ENCODE measurements around the gene NEU3. TPM values are rescaled to one million over a fixed set of nuclear protein-coding genes. Genes with fewer than 3 reads are reported as not detected.
"Not testable (repeated sequence)": the region's sequence is repeated elsewhere in the genome, so short reads cannot be mapped to it uniquely, and the experiment has no call there.

The NEU3 gene
- polyA plus RNA-seq (2012; ENCODE audit: insufficient read depth, insufficient read length), result 34.1 TPM

- H3K4me3 ChIP-seq (ENCODE audit: low read length), result peak within 1 kb of the TSS; percentile 92
- DNase-seq (ENCODE audit: low read depth, low spot score), result peak; percentile 86
These were observed at the start of gene NEU3 for GRCh38 chr11:74988541-74989259. Gene NEU3 (plus strand): TSS chr11:74988933. CDS start chr11:74989061, 128 bp downstream.

DNA sequence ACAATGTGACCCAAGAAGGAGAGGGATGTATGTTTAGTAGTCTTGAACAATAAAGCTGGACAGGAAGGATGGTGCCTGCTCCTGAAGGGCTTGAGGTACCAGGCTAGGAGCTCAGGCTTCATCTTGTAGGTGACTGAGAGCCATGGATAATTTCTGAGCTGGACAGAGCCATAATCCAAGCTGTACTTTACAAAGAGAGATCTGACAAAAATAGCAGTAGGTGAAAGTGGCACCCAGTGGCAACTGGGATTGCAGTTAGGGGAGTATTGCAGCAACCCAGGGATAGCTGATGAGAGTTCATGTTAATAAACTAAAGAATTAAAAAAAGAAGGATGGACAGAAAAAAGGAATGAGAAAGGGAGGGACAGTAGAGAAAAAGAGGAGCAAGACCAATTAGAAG, 47.2 kb upstream of the NEU3 start:
- no peak for DNase-seq (ENCODE audit: low read depth, low spot score)
- no peak overlapping the region for H3K4me3 ChIP-seq (ENCODE audit: low read length)

DNA sequence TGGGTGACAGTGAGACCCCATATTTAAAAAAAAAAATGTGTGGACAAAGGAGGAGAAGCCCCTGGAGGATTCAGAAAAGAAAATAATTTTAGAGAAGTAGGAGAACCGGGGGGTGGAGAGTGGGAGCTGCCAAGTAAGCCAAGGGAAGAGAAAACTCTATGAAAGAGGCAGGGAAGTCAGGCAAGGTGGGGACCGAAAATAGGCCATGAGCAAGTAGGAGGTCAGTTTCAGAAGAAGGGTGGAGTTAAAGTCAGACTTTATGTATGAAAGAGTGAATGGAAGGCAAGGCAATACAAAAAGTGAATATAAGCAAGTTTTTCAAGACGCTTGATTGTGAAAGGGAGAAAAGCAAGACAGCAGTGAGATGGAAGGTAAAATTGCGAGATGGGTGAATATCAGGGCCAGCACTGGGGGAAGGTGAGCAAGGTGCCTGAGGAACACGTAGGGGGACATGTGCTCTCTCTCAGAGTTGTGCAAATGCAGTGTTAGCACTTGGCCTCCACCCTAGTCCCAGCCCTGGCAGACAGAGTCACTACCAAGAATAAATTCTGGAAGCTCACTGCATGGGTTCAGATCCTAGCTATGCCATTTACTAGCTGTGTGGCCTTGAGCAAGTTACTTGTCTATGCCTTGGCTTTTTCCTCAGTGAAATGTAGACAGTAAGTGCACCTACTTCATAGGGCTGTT, 46.5 kb upstream of the NEU3 start:
- no peak for DNase-seq (ENCODE audit: low read depth, low spot score)
- no peak overlapping the region for H3K4me3 ChIP-seq (ENCODE audit: low read length)

- peak overlapping the region; percentile 98 for H3K4me3 ChIP-seq (ENCODE audit: low read length)
- peak; percentile 14 for DNase-seq (ENCODE audit: low read depth, low spot score)
These were observed 40.2 kb upstream of the NEU3 start for GRCh38 chr11:74948546-74948897.

DNA sequence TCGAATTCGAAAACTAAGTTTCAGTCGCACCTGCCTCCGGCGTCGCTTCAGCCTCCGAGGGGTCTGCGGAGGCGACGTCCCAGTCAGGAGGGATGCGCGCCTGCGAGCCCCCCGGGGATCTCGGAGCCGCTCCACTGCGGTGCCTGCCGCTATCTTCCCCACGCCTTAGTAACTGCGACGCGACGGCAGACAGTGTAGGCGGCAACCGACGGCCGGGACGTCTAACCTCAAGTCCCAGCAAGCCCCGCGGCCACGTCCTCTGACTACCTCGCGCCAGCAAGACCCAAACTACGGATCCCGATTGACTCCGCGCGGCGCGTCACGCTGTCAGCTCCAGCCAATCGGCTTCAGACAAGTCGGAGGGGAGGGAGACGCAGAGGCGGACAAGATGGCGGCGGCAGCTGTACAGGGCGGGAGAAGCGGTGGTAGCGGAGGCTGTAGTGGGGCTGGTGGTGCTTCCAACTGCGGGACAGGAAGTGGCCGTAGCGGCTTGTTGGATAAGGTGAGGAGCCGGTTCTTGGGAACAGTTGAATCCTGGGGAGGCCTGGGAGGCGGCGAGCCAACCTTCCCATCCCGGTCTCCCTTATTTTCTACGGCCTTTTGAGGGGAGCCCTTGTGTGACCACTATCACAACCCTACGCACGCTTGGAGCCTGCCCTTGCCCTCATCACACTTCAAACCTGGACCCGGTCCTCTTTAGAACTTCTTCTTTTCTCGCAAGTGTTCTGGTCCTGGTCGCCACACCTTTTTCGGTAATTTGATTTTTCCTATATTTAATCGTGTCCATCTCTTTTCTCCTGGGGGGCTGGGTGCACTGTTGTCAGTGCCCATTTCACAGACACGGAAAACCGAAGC, 39.6 kb upstream of the NEU3 start, which contains the start of the genes SPCS2 and XRRA1:
Gene SPCS2, plus strand, starts transcription at position 369 of the 855 bp plus-strand sequence. Its CDS starts 20 bp downstream, at position 389.
Gene XRRA1, minus strand, starts transcription at position 194 of the 855 bp plus-strand sequence. CDS start 8,213 bp downstream, outside the sequence.
- peak within 1 kb of the TSS; percentile 98 for H3K4me3 ChIP-seq (ENCODE audit: low read length)
- DNase-seq (ENCODE audit: low read depth, low spot score), result peak; percentile 98

GRCh38 chr11:74949753-74950137, 39.0 kb upstream of the NEU3 start:
- peak overlapping the region; percentile 98 for H3K4me3 ChIP-seq (ENCODE audit: low read length)
- no peak for DNase-seq (ENCODE audit: low read depth, low spot score)

DNA sequence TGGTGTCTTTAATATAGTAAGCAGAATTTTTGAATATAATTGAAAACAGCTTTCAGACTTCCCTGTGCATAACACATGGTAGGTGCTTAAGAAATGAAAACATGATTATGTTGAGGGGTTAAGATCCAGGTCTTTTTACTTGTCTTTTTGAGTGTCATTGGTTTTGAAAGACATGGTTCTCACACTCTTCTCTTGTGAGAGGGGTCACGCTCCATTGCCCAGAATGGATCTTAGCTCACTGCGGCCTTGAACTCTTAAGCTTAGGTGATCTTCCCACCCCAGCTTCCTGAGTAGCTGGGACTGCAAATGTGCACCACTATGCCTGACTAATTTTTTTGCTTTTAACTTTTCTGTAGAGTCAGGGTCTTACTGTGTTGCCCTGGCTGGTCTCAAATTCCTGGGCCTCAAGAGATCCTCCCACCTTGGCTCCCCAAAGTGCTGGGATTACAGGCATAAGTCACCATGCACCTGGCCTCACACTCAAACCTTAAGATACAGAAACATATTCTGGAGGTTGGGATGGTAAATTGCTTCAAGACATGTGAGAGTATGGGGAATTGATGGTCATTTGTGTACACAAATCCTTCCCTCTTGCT, 38.3 kb upstream of the NEU3 start:
- peak overlapping the region; percentile 98 for H3K4me3 ChIP-seq (ENCODE audit: low read length)
- no peak for DNase-seq (ENCODE audit: low read depth, low spot score)

- H3K4me3 ChIP-seq (ENCODE audit: low read length), result no peak overlapping the region
- DNase-seq (ENCODE audit: low read depth, low spot score), result no peak
These were observed 37.5 kb upstream of the NEU3 start for GRCh38 chr11:74951226-74951625.

- H3K4me3 ChIP-seq (ENCODE audit: low read length), result no peak overlapping the region
- DNase-seq (ENCODE audit: low read depth, low spot score), result no peak
These were observed 36.0 kb upstream of the NEU3 start for GRCh38 chr11:74952752-74953151.

- H3K4me3 ChIP-seq (ENCODE audit: low read length), result no peak overlapping the region
- DNase-seq (ENCODE audit: low read depth, low spot score), result no peak
These were observed 35.3 kb upstream of the NEU3 start for GRCh38 chr11:74953451-74953850.

DNA sequence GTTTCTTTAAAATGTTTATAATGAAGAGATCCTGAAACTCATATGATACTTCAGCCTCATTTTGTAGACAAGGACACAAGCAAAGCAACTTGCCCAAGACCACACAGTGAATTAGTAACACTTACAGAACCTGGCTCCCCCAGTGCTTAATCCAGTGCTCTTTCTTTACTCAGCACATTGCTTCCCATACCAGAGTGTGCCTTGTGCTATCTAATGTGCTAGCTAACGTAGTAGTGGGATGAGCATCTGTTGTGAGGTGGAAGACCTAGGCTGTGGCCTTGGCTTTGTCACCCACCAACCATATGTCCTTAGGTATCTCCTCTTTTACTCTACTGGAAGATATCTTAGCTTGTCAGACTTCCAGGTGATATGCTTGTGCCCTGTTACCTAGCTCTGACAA, 34.5 kb upstream of the NEU3 start:
- no peak overlapping the region for H3K4me3 ChIP-seq (ENCODE audit: low read length)
- no peak for DNase-seq (ENCODE audit: low read depth, low spot score)

- DNase-seq (ENCODE audit: low read depth, low spot score), result no peak
- no peak overlapping the region for H3K4me3 ChIP-seq (ENCODE audit: low read length)
These were observed 32.2 kb upstream of the NEU3 start for GRCh38 chr11:74956397-74957015.

DNA sequence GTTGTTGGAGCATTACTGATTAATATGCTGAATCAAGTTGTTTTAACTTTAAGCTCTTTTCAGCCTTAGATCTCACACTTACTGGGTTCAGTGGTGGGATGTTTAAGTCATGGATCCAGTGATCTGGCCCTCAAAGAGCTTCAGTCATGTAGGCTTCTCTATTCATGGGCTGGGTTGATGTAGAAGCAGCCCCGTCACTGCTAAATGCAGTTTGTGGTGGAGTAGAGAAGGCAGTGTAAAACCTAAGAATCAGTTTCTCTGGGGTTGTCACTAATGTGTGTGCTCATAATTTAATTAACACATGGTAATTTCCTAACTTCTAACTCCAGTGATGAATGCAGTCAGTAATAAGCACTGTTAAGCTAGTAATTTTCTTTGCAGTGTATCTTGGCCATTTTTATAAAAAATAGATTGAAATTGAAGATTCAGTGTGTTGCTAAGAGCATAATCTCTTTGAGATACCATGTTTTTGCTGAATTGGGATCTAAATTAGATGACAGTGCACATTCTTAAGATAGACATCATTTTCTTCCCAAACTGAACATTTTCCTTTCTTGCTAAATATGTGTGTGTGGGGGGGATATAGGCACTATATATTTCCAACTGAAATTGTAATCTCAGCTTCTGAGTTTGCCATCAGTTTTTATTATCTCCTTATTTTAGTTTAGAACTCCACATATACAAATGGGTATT, 30.6 kb upstream of the NEU3 start:
- no peak for DNase-seq (ENCODE audit: low read depth, low spot score)
- no peak overlapping the region for H3K4me3 ChIP-seq (ENCODE audit: low read length)

GRCh38 chr11:74960128-74960527, 28.6 kb upstream of the NEU3 start:
- DNase-seq (ENCODE audit: low read depth, low spot score); H3K4me3 ChIP-seq (ENCODE audit: low read length): not testable (repeated sequence)

- no peak for DNase-seq (ENCODE audit: low read depth, low spot score)
- no peak overlapping the region for H3K4me3 ChIP-seq (ENCODE audit: low read length)
These were observed 22.1 kb upstream of the NEU3 start for GRCh38 chr11:74966651-74967050.

DNA sequence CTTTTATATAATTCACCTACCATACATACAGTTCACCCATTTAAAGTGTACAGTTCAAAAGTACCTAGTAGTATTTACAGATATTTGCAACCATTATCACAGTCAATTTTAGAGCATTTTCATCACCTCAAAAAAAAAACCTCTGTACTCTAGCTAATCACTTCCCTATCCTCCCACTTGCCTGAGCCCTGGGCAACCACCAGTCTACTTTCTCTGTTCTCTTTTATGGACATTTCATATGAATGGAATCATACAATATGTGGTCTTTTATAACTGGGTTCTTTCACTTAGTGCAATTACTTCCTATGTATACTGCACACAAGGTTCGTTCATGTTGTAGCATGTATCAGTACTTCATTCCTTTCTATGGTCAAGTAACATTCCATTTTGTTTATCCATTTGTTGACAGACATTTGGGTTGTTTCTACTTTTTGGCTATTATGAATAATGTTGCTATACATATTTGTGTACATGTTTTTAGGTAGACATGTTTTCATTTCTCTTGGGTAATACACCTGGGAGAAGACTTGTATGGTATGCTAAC, 17.8 kb upstream of the NEU3 start:
- no peak for DNase-seq (ENCODE audit: low read depth, low spot score)

GRCh38 chr11:74971424-74971823, 17.3 kb upstream of the NEU3 start:
- no peak overlapping the region for H3K4me3 ChIP-seq (ENCODE audit: low read length)
- DNase-seq (ENCODE audit: low read depth, low spot score), result no peak

More for the DNA sequence above, 17.8 kb upstream of the NEU3 start:
- no peak overlapping the region for H3K4me3 ChIP-seq (ENCODE audit: low read length)

DNA sequence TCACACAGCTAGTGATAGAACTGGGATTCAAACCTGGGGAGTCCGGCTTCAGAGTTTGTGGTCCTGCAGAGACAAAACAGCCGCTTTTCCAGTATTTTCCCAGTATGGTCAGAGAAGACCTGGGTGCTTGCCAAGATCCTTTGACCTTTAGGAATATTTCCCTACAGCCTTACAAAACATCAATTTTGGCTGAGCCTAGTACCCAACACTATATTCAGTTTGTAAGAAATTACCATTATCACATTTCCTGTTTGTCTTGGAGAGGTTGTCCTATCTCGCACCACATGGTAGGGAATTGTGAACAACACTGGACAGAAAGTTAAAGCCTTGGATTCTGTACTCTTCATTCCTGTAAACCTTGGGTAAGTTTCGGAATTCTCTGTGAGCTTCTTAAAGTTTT, 10.7 kb upstream of the NEU3 start:
- DNase-seq (ENCODE audit: low read depth, low spot score), result no peak
- no peak overlapping the region for H3K4me3 ChIP-seq (ENCODE audit: low read length)
